Fibroblast of skin of left quadriceps (primary cell): ENCODE data around the gene SPATS2.
"Not testable (repeated sequence)": the region's sequence is repeated elsewhere in the genome, so short reads cannot be mapped to it uniquely, and the experiment has no call there.

Source experiments
- DNase-seq, 2 experiments: peaks; one replicate each; pipeline ENCODE4 v3.0.0-alpha.2; 2013; ENCODE audit warnings: low read depth in 2 of 2

SPATS2 gene

GRCh38 chr12:49352351-49352750 lies 14.9 kb upstream of the SPATS2 start:
- DNase-seq, result no peak

DNA sequence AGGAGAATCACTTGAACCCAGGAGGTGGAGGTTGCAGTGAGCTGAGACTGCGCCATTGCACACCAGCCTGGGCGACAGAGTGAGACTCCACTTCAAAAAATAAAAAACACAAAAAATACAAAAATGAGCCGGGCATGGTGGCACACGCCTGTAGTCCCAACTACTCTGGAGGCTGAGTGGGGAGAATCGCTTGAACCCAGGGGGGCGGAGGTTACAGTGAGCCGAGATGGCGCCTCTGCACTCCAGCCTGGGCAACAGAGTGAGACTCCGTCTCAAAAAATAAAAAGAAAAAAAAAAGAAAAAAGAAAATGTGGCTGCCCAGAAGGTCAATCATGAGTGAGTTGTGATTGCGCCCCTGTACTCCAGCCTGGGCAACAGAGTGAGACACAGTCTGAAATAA lies 11.3 kb upstream of the SPATS2 start:
- DNase-seq, result no peak

- DNase-seq, result no peak
These were observed 10.1 kb upstream of the SPATS2 start for GRCh38 chr12:49357103-49357678.

DNA sequence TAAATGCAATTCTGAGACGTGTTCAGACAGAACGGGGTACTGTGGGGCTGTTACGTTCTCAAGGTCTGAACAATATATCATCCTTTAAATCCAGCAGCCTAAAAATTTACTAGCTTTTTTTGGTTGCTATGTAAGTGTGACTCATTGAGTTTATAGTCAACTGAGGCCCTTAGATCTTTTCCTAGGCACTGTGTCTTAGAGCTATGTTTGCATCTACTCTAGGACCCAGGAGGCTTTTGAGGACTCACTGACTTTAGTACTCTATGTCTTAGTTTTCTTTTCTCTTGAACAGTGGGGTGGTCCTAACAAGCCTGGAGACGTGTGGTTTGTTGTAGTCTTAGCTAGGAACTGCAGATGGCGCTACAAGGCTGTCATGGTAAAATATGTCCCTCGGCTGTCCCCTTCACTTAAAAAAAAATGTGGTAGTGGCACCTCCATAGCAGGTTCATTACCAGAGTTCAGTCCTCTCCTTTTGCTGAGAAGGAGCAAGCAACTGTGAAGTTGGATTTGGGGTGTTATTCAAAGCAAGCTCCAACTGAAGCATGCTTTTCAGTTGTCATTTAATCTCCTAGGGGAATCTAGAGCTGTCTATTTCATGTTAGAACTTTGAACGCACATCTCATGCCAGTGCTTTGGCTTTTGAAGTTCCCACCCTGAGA lies 8.7 kb upstream of the SPATS2 start:
- no peak for DNase-seq

GRCh38 chr12:49359671-49360070 lies 7.6 kb upstream of the SPATS2 start:
- no peak for DNase-seq

GRCh38 chr12:49362077-49362476 lies 5.2 kb upstream of the SPATS2 start:
- no peak for DNase-seq

DNA sequence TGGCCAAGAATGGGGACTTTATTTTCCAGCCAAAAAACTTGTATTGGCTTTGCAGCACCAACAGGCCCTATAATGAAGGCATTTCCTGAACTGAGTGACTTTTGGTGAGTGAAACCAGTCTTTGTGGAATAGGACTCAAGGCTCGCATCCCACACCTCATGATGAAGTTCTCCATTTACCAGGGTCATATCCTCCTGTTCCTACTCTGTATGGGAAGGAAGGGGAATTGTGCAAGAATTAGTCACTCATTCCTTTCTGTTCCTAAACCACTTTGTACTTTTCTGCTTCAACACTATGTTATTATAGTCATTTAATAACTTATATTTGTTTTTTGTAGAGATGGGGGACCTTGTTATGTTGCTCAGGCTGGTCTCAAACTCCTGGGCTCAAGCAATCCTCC lies 2.3 kb upstream of the SPATS2 start:
- DNase-seq, result no peak

GRCh38 chr12:49365542-49365941 lies 1.7 kb upstream of the SPATS2 start:
- no peak for DNase-seq

DNA sequence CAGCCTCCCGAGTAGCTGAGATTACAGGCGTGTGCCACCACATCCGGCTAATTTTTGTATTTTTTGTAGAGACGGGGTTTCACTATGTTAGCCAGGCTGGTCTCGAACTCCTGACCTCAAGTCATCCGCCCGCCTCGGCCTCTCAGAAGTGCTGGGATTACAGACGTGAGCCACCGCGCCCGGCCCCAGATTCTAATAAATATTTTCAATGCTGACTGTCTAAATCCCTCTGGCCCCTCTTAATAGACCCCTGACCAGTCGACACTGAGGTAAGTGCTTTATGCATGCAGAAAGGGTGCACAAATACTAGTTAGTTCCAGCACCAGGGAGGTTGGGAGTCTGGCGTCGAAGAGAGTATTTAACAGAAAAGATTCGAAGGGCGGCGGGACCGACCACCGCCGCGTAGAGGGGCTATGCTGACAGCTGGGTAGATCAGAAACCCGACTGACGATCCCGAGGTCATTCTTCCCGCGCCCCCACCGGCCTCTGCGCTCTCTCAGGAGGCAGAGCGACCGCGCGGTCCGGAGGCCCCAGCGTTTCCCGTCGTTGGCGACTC lies 1.1 kb upstream of the SPATS2 start:
- DNase-seq, result no peak

- peak; percentile 90 to 91 for DNase-seq
These were observed 446 bp upstream of the SPATS2 start for GRCh38 chr12:49366652-49367380.

- no peak for DNase-seq
These were observed 958 bp downstream of the SPATS2 start for GRCh38 chr12:49368240-49368600.

GRCh38 chr12:49369411-49370145 lies 2.3 kb downstream of the SPATS2 start:
- no peak for DNase-seq

- DNase-seq, result no peak
These were observed 3.3 kb downstream of the SPATS2 start for GRCh38 chr12:49370539-49370938.

DNA sequence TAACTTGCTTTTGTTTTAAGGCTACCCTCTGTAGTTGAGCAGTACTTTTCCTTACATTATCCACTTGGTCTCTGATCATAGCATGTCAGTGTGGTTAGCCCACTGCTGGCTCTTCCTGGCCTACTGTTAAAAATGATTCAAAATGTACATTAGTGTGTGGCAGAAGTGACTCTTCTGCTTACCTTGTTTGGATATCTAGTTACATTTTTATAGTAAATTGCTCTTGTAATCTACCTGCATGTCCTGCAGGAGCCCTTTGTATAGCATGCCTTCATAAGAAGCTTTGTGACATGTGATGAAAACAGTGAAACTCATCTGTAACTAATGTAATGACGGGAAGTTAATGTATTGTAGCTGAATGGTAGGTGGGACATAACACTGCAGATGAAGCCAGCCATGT lies 8.1 kb downstream of the SPATS2 start:
- no peak for DNase-seq

GRCh38 chr12:49377386-49377785 lies 10.1 kb downstream of the SPATS2 start:
- DNase-seq, result no peak

DNA sequence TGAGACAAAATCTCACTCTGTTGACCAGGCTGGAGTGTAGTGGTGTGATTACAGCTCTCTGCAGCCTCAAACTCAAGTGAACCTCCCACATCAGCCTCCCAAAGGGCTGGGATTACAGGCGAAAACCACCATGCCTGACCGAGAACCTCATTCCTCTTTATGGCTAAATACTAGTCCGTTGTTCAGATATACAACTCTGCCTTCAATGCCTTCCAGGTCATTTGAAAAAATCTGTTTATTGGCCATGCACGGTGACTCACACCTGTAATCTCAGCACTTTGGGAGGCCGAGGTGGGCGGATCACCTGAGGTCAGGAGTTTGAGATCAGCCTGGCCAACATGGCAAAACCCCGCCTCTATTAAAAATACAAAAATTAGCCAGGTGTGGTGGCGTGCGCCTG lies 12.9 kb downstream of the SPATS2 start:
- DNase-seq, result not testable (repeated sequence)

DNA sequence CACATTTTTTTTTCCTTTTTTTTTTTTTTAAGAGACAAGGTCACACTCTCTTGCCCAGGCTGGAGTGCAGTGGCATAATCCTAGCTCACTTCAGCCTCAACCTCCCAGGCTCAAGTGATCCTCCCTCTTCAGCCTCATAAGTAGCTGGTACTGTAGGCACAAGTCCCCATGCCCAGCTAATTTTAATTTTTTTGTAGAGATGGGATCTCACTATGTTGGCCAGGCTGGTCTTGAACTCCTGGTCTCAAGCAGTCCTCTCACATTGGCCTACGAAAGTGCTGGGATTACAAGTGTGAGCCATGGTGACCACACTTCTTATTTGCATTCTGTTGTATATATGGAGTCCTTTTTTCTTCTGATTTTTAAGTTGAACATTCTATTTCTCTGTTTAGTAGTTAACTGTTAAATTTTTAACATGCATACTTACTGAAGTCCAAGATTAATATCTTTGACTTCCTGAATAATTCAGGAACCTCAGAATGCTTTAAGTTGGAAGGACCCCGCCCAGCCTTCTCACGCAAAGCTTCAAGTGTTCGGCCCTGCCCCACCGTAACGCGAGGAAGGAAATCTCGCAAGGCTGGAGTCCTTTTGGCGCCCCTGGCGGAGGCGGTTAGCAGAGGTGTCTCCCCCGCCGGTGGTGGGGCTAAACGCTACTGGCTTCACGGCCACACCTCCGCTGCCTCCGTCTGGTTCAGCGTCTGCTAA lies 21.6 kb downstream of the SPATS2 start:
- DNase-seq, result no peak

- DNase-seq, result no peak
These were observed 22.1 kb downstream of the SPATS2 start for GRCh38 chr12:49389387-49389703.

GRCh38 chr12:49397000-49397399 lies 29.7 kb downstream of the SPATS2 start:
- no peak for DNase-seq

GRCh38 chr12:49400304-49400703 lies 33.0 kb downstream of the SPATS2 start:
- no peak for DNase-seq

- no peak for DNase-seq
These were observed 36.7 kb downstream of the SPATS2 start for GRCh38 chr12:49403971-49404450.

GRCh38 chr12:49404956-49405355 lies 37.7 kb downstream of the SPATS2 start:
- DNase-seq, result peak in 1 of 2 experiments; percentile 13
